ENCODE results near the gene SMAD4.
"Not testable (repeated sequence)": the region's sequence is repeated elsewhere in the genome, so short reads cannot be mapped to it uniquely, and the experiment has no call there.

Gene SMAD4

DNA sequence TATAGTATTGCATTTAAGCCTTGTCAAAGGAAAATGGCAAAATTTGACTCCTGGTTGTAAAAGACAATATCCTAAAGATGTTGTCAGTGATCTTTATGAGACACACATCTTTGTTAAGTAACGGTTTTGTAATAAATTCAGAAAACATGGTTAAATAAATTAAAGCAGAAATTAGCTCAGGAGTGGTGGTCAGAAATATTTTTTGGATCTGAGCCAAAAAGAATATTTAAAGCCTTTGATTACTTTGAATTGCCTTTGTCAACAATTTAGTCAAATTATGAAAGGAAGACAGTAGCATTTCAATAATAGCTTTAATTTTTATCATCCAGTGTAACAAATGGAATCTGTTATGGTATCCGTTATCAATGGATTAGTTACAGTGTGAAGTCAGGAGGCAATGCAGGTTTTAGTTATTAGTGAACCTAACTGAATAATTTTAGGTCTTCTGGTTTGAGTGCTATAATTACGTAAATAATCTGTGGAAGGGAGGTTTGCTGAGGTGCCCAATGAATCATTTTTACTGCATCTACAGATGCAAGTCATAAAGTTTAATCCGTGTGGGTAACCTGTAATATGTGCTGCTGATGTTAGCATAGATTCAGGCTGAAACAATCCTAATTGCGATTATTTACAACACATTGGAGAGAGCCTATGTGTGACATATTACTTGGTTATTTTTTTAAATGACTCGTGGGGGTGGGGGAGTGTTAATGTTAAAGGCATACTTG is 42.7 kb downstream of the SMAD4 start:
- no peak for DNase-seq

DNA sequence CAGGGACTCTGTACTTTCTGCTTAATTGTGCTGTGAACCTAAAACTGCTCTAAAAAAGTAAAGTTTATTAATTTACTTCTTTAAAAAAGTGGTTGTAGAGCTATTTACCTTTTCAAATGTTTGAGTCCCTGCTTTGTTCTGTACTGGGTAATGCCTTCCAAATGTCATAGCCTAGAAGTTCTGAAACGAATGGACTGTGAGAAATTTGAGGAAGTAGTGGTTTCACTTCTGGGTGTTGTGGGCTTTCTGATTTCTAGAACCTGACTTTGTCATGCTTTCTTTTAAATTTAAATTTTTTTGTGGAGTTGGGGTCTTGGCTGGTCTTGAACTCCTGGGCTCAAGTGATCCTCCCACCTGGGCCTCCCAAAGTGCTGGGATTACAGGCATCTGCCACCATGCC is 44.6 kb downstream of the SMAD4 start:
- DNase-seq, result no peak

DNA sequence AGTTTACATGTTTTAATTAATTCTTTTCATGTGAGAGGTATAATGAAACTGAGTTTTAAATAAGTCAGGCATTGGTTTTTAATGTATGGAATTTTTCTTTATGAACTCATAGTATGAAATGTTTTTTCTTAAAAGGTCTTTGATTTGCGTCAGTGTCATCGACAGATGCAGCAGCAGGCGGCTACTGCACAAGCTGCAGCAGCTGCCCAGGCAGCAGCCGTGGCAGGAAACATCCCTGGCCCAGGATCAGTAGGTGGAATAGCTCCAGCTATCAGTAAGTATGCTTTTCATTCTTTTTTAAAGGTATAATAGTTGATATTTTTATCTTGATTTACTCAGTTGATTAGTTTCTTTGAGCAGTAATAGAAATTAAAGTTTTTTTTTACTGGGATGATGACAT is 46.5 kb downstream of the SMAD4 start:
- DNase-seq, result no peak

DNA sequence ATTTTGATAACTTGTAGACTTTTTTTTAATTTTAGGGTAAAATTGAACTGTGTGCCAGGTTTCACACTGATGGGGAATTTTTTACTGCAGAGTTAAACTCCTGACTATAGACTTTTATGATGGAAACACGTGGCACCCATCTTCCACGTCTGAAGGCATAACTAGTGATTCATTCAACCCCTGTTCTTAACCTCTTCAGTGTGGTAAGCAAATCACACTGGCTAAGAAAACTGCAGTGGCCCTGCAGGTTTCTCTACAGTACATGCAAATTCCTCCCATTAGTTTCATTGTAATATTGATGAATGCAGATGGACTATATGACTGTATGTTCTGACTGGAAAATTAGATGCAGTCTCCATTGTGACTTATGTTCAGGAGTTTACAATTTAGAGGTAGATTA is 47.2 kb downstream of the SMAD4 start:
- DNase-seq, result no peak

DNA sequence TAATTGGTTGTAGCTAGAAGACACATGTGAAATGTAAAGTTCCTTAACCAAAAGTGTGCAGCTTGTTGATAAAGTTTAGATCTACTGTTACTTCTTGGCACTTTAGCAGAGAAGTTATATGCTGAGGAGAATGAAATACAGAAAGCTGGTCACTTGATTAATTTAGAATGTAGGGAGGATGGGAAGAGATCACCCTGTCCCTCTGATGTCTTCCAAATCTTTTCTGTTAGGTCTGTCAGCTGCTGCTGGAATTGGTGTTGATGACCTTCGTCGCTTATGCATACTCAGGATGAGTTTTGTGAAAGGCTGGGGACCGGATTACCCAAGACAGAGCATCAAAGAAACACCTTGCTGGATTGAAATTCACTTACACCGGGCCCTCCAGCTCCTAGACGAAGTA is 48.0 kb downstream of the SMAD4 start:
- no peak for DNase-seq

DNA sequence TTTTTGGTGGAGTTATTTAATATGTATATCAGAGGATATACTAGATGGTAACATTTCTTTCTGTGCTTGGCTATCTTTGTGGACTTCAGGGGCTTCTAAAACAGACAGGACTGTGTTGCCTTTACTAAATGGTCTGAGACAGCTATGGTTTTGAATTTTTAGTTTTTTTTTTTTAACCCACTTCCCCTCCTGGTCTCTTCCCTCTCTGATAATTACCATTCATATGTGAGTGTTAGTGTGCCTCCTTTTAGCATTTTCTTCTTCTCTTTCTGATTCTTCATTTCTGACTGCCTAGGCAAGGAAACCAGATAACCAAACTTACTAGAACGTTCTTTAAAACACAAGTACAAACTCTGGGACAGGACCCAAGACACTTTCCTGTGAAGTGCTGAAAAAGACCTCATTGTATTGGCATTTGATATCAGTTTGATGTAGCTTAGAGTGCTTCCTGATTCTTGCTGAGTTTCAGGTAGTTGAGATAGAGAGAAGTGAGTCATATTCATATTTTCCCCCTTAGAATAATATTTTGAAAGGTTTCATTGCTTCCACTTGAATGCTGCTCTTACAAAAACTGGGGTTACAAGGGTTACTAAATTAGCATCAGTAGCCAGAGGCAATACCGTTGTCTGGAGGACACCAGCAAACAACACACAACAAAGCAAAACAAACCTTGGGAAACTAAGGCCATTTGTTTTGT is 52.7 kb downstream of the SMAD4 start:
- no peak for DNase-seq

DNA sequence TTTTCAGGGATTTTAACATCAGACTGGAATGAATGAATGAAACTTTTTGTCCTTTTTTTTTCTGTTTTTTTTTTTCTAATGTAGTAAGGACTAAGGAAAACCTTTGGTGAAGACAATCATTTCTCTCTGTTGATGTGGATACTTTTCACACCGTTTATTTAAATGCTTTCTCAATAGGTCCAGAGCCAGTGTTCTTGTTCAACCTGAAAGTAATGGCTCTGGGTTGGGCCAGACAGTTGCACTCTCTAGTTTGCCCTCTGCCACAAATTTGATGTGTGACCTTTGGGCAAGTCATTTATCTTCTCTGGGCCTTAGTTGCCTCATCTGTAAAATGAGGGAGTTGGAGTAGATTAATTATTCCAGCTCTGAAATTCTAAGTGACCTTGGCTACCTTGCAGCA is 53.4 kb downstream of the SMAD4 start:
- no peak for DNase-seq

DNA sequence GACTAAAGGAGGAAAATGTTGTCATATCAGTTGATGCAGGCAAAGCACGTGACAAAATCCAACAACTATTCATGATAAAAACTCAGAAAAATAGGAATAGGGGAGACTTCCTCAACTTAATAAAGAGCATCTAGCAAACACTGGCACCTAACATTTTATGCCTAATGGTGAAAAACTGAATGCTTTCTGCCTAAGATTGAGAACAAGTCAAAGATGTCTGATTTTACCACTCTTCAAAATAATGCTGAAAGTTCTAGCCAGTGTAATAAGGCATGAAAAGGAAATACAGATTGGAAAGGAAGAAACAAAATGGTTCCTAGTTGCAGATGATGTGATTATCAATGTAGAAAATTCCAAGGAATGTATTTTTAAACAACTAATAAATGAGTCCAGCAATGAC is 58.4 kb downstream of the SMAD4 start:
- no peak for DNase-seq

DNA sequence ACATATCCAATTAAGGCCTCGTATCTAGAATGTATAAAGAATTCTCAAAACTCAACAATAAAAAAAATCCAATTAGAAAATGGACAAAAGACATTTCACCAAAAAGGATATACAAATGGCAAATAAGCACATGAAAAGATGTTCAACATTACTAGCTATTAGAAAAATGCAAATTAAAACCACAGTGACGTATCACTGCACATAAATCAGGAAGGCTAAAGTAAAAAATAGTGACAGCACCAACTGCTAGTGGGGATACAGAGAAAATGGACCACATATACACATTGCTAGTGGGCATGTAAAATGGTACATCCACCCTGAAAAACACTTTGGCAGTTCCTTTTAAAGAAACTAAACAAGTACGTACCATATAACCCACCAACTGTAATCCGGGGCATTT is 59.7 kb downstream of the SMAD4 start:
- no peak for DNase-seq

DNA sequence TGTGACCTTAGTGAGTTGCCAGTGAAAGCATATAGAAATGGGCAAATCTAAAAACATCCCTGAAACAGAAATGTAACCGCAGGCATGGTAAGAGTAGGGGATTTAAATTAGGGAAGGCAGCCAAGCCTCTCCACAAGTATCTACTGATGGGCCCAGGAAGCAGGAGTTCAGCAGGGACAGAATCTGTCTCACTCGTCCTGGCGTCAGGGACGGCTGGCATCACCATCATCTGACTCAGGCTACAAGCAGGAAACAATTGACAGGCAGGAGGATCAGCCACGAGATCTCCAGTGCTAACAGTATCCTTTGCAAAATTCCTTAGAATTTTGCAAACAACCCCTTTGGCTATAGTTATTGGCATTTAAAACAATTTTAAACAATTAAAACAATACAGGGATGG is 61.3 kb downstream of the SMAD4 start:
- no peak for DNase-seq

DNA sequence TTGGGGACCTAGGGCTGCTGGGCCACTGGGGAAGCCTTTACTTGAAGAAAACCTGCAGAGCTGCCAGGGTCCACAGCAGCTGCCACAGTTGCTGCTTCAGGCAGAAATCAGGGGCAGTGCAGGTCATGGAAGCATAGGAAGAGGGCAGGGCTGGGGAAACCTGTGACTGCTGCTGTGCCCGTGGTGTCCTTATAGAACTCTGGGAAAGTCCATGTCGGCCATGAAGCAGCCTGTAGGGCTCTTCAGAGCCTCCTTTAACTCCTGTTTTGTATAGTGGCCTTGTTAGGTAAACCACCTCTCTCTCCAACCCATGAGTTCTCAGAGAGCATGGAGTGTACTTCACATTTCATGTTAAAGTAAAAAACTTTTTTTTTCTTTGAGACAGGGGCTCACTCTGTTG is 62.1 kb downstream of the SMAD4 start:
- DNase-seq, result no peak

DNA sequence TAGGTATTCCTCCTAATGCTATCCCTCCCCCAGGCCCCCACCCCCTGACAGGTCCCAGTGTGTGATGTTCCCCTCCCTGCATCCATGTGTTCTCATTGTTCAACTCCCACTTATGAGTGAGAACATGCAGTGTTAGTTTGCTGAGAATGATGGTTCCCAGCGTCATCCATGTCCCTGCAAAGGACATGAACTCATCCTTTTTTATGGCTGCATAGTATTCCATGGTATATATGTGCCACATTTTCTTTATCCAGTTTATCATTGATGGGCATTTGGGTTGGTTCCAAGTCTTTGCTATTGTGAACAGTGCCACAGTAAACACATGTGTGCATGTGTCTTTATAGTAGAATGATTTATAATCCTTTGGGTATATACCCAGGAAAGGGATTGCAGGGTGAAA is 63.0 kb downstream of the SMAD4 start:
- DNase-seq, result not testable (repeated sequence)

DNA sequence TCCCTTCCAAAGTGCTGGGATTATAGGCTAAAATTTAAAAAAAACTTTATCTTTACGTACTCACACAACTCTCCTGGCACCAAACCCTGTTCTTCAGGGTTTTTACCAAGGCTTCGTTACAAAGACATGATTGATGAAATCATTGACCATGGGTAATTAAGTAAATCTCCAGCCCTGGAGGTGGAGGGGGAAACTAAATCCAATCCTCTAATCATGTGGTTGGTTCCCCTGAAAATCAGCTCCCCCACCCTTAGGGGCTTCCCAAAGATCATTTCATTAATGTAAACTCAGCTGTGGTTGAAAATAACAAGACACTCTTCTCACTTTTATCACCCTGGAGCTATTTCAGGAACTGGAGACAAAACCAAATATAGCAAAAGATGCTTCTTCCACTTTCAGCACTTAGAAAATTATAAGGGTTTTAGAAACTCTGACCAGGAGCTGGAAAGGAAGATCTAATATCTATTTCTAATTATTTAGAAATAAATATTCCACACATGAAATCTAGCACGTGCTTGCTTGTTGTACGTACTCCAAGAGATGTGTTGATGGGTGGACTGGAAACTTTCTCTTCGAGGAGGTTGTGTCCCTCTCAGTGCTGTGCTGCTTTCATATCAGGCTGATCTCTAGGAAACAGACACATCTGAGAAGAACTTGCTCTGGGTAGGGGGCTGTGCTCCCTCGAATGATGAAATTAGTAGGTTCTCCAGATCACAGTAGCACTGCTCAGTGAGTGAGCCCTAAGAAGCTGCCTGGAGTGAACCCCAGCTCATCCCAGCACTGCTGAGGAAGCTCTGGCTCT is 67.2 kb downstream of the SMAD4 start:
- DNase-seq, result no peak

DNA sequence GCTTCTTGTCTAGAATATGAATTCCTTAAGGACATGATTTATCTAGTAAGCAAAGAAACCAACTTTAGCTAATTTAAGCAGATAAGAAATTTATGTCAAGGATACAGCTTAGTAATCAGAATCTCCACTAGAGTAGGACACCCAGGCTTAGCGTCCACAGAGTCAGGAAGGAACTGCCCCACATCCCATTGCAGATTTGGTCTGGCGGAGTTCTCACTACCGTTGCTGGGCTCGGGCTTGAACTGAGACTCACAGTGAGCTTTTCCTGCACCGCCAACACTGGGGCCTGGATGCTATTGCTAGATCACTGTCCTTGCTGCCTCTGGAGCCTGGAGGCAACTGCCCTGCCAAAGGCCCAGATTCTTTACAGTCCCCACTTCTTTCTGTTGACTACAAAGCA is 68.1 kb downstream of the SMAD4 start:
- DNase-seq, result no peak

DNA sequence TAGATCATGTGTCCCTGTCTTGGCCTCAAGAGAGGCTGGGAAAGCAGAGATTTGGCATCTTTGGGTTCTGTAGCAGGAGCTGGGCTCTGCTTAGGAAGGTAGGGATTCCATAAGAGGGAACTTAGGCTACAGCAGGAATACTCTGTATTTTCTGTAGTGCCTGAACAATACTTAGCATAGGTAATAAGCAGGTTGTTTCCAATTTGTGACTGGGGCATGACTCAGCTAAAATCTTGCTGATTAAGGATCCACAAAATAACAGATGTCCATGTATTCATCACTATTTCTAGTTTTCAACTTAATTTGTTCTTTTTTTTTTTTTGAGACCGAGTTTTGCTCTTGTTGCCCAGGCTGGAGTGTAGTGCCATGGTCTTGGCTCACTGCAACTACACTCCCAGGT is 68.5 kb downstream of the SMAD4 start:
- DNase-seq, result no peak

DNA sequence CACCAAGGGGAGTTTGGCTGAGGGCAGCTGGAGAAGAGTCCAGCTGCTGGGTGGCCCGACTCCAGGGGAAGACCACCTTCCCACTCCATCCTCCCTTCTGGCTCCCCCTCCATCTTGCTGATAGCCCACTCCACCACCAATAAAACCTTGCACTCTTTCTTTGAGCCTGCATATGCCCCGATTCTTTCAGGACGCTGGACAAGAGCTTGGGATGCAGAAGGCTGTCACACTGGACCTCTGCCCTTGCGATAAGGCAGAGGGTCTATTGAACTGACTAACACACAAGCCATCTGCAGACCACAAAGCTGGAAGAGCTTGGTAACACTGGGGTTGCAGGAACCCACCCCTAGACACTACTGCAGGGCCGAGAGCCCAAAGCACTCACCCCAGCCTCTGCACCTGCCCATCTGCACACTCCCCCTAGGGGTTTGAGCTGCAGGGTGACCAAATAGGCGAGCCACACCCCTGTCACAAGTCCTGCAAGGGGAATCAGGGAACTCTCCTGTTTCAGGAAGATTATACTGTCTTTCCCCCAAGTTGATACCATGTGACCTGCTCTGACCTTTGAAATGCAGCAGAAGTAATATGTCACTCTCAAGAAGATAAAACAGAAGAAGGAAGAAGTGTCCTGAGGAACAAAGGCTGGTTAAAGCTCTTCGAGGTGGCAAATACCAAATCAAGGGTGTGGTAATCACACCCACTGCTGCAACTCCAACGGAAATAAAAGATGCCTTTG is 70.5 kb downstream of the SMAD4 start:
- no peak for DNase-seq

DNA sequence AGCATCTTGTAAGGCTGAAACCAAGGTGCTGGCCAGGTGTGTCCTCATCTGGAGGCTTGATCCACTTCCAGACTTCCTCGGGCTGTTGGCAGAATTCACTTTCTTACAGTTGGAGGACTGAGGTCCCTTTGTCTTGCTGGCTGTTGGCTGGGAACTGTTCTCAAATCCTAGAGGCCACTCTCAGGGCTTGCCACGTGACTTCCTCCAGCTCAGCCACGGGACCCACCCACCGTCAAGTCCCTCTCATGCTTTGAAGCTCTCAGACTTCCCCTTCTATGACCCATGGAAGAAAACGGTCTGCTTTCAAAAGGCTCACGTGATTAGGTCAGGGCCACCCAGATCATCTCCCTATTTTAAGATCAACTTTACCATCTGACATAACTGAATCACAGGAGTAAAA is 77.1 kb downstream of the SMAD4 start:
- no peak for DNase-seq

DNA sequence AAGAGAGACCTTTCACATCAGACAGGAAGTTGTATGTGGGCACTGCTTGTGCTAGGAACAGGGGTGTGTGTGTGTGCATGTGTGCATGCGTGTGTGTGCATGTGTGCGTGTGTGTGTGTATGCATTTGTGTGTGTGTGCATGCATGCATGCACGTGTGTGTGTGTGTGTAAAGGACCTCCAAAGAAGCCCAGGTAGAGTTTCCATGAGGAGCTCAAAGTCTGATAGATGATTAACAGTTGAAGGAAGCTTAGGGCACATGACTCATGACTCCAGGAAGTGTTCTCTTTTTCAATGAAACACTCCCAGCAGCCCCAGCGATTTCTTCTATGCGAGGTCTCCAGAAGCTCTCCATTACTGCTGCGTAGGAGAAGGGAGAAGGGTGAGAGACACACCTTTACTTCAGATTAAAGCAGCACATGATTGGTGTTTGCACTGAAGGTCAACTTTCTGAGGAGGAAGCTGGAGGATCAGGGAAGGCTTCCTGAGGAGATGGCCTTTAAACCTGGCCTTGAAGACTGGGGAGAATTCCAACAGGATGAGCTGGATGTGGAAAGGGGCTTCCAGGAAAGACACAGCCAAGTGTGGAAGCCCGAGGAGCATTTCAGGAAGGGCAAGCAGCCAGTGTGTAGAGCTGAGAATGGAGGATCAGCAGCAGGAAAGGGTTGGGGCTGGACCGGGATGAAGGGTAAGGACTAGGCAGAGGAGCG is 77.7 kb downstream of the SMAD4 start:
- no peak for DNase-seq

DNA sequence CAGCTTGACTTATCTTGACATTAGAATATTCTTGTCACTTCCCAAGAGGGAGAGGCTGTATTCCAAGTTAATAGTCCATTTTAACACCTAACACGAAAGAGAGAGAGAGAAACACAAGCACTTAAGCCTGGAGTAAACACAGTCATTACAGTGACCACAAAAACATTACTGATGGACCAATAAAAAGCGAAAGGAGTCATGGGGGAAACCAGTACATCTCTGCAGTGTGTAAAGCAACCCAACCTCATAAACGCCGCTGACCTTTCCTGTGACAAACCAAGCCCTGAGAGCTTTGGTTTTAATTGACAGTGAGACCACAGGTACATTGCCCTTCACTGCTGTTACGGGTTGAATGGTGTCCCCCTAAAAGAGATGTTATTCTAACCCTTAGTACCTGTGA is 78.3 kb downstream of the SMAD4 start:
- DNase-seq, result no peak

DNA sequence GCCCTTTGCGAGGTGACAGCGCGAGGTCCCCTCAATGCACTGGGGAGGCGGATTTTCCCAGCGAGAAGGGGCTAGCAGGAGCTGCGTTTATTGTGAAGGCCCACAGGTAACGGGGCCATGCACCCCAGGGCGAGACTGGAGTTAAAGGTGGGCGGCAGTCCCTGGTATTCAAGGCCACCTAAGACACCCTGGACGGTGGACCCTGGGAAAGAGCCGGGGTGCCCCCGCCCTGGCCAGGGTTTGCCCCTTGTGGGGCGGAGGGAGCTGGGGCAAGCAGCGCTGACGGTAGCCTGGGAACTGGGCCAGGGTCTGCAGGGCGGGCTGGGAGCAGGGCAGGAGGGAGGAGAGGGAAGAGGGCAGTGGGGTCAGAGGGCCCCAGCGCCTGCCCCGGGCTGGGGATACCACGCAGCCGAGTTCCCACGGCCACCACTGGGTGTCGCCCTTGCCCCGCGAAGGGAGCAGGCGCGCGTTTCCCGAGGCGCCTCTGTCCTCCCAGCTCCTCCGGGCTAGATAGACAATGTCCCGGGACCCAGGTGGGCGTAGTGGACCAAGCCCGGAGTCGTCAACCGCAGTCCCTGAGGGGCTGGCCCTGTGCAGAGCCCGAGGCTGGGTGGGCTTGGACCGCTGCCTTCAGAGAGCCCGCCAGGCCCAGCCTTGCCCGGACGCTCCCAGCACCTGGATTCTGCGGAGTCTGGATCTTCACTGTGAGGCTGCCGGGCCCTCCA is 80.2 kb downstream of the SMAD4 start:
- peak; percentile 65 for DNase-seq

DNA sequence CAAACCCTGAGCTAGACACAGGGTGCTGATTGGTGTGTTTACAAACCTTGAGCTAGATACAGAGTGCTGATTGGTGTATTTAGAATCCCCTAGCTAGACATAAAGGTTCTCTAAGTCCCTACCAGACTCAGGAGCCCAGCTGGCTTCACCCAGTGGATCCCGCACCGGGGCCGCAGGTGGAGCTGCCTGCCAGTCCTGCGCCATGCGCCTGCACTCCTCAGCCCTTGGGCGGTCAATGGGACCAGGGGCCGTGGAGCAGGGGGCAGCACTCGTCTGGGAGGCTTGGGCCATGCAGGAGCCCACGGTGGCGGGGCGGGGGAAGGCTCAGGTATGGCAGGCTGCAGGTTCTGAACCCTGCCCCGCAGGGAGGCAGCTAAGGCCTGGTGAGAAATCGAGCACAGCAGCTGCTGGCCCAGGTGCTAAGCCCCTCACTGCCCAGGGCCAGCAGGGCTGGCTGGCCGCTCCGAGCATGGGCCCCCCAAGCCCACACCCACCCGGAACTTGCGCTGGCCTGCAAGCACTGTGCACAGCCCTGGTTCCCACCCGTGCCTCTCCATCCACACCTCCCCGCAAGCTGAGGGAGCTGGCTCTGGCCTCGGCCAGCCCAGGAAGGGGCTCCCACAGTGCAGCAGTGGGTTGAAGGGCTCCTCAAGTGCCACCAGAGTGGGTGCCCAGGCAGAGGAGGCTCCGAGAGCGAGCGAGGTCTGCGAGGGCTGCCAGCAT is 81.8 kb downstream of the SMAD4 start:
- not testable (repeated sequence) for DNase-seq
